ENCODE data around the gene CDO1. TPM values are rescaled to one million over a fixed set of nuclear protein-coding genes. Genes with fewer than 3 reads are reported as not detected.

CDO1 gene
- total RNA-seq, 1 experiment from 2014 or later = not detected

Other genes starting within 250 kb of the CDO1 start
- not detected in 2 replicates for gene TICAM2, start 214.2 kb downstream of the CDO1 start, total RNA-seq (2014; rRNA removed; shearing (Covaris generic))
- gene TMED7, start 190.6 kb downstream of the CDO1 start, total RNA-seq (2014; rRNA removed; shearing (Covaris generic)) = 31.1 and 52.2 TPM in 2 replicates
- 48.1 and 67.1 TPM in 2 replicates for gene ATG12, start 24.9 kb upstream of the CDO1 start, total RNA-seq (2014; rRNA removed; shearing (Covaris generic))
- 34.0 and 39.2 TPM in 2 replicates for gene AP3S1, start 25.3 kb upstream of the CDO1 start, total RNA-seq (2014; rRNA removed; shearing (Covaris generic))
- not detected in 2 replicates for gene LVRN, start 145.8 kb upstream of the CDO1 start, total RNA-seq (2014; rRNA removed; shearing (Covaris generic))
- gene ARL14EPL, start 215.8 kb upstream of the CDO1 start, total RNA-seq (2014; rRNA removed; shearing (Covaris generic)) = not detected in 2 replicates

Measured in G401 (cell line).